GM12878 (cell line): ENCODE data around the gene GPR68. TPM values are rescaled to one million over a fixed set of nuclear protein-coding genes. Genes with fewer than 3 reads are reported as not detected.

Source experiments
- ATAC-seq: fragments of 200-7000 bp; cut with Tn5 transposase; 3 replicates; pipeline ENCODE4 v1.9.1; 2020; ENCODE audit warnings: mild to moderate bottlenecking, moderate library complexity
- BruUV-seq: library from RNA; stranded (reverse); fragments of 400-500 nt; replicated peaks from 2 replicates; lab custom pipeline; 2021; lab: Mats Ljungman, UMichigan
- CTCF ChIA-PET: fragments of 300-600 bp; sonication (Branson Sonifier 250); formaldehyde crosslinking; extraction: SDS; loops from one replicate; lab custom pipeline; 2021; ENCODE audit warnings: inconsistent platforms; lab: Yijun Ruan, JAX
- POLR2A ChIA-PET: fragments of 350-600 bp; formaldehyde crosslinking; extraction: SDS; loops from one replicate; lab custom pipeline; 2021; ENCODE audit warnings: inconsistent platforms; lab: Charles Lee
- RAD21 ChIA-PET: fragments of 300-600 bp; sonication (Branson Sonifier 250); formaldehyde crosslinking; loops from one replicate; lab custom pipeline; 2023; ENCODE audit warnings: antibody characterized with exemption; ENCODE audit not compliant: unreplicated experiment; lab: Charles Lee
- SMC1A ChIA-PET: fragments of 300-600 bp; sonication (Branson Sonifier 250); formaldehyde crosslinking; loops from one replicate; lab custom pipeline; 2023; ENCODE audit not compliant: unreplicated experiment, uncharacterized antibody; lab: Charles Lee
- DNase-seq: peaks from one replicate; pipeline ENCODE4 v3.0.0-alpha.2; 2011; ENCODE audit warnings: low read depth, low spot score
- FAIRE-seq: peaks from 3 replicates; lab custom pipeline; 2011; peaks lifted over from hg19 to GRCh38; lab: Jason Lieb, UNC
- H2AFZ ChIP-seq: 2 replicates; pipeline ENCODE4 v1.6.0; 2011; ENCODE audit warnings: low read depth, low read length, control low read depth; ENCODE audit not compliant: control insufficient read depth
- H3K27ac ChIP-seq: 2 replicates; pipeline ENCODE4 v1.5.1; 2011; ENCODE audit warnings: control low read depth; ENCODE audit not compliant: control insufficient read depth, insufficient read depth
- H3K27me3 ChIP-seq, 2 experiments: replicated peaks in 1 of 2; 2 replicates each; pipeline versions ENCODE4 v1.6.0 to v1.6.1; 2011; ENCODE audit warnings: low read length in 1 of 2; ENCODE audit not compliant: control insufficient read depth in 2 of 2, insufficient read depth in 2 of 2
- H3K36me3 ChIP-seq, 2 experiments: 2 replicates each; pipeline ENCODE4 v1.5.1; 2011; ENCODE audit warnings: low read length in 1 of 2; ENCODE audit not compliant: control insufficient read depth in 2 of 2, insufficient read depth in 2 of 2
- H3K4me1 ChIP-seq: 2 replicates; pipeline ENCODE4 v1.6.1; 2011; ENCODE audit warnings: mild to moderate bottlenecking, low read length, moderate library complexity, mixed read lengths; ENCODE audit not compliant: control insufficient read depth, insufficient read depth
- H3K4me2 ChIP-seq: 2 replicates; pipeline ENCODE4 v1.6.0; 2011; ENCODE audit warnings: control low read depth; ENCODE audit not compliant: control insufficient read depth, insufficient read depth
- H3K4me3 ChIP-seq: fragments of 200-600 bp; sonication (generic); 2 replicates; pipeline ENCODE4 v1.5.1; 2016
- H3K79me2 ChIP-seq: 2 replicates; pipeline ENCODE4 v1.6.0; 2011; ENCODE audit warnings: low read length; ENCODE audit not compliant: control insufficient read depth, insufficient read depth
- H3K9ac ChIP-seq: 2 replicates; pipeline ENCODE4 v1.8.0; 2011; ENCODE audit warnings: low read length, control low read depth, mixed read lengths; ENCODE audit not compliant: control insufficient read depth, insufficient read depth
- H3K9me3 ChIP-seq: replicated peaks from 3 replicates; pipeline ENCODE4 v1.5.1; 2011; ENCODE audit warnings: mild to moderate bottlenecking, low read length; ENCODE audit not compliant: control insufficient read depth, insufficient read depth
- H4K20me1 ChIP-seq: 2 replicates; pipeline ENCODE4 v1.6.0; 2011; ENCODE audit not compliant: control insufficient read depth, insufficient read depth
- BCL11A ChIP-seq: IDR thresholded peaks from 2 replicates; pipeline ENCODE4 v1.6.1; 2011; ENCODE audit warnings: low read depth, low read length
- E4F1 ChIP-seq: fragments of 450-650 bp; IDR thresholded peaks from 2 replicates; pipeline ENCODE4 v1.6.1; 2018; ENCODE audit warnings: borderline replicate concordance, mild to moderate bottlenecking; ENCODE audit not compliant: partially characterized antibody
- EED ChIP-seq: sonication (generic); IDR thresholded peaks from 2 replicates; pipeline ENCODE4 v1.6.1; 2016; ENCODE audit warnings: antibody characterized with exemption, low read depth
- FOS ChIP-seq: IDR thresholded peaks from 3 replicates; pipeline ENCODE4 v1.6.1; 2011; ENCODE audit warnings: borderline replicate concordance; ENCODE audit not compliant: insufficient read length; ENCODE audit errors: extremely low read depth
- MAX ChIP-seq: IDR thresholded peaks from 2 replicates; pipeline ENCODE4 v1.6.1; 2012; ENCODE audit warnings: low read depth, low read length, improper control_type of control experiment
- MYB ChIP-seq: fragments of 150-350 bp; IDR thresholded peaks from 2 replicates; pipeline ENCODE4 v1.6.1; 2014; ENCODE audit warnings: mild to moderate bottlenecking, low read depth, low read length, borderline replicate concordance
- NFYA ChIP-seq: IDR thresholded peaks from 2 replicates; pipeline ENCODE4 v1.6.1; 2011; ENCODE audit warnings: low read depth, mild to moderate bottlenecking, low read length, improper control_type of control experiment, borderline replicate concordance
- NFYB ChIP-seq: IDR thresholded peaks from 2 replicates; pipeline ENCODE4 v1.6.1; 2011; ENCODE audit warnings: low read depth, mild to moderate bottlenecking, low read length, improper control_type of control experiment, moderate library complexity; ENCODE audit not compliant: insufficient read depth
- POLR2A ChIP-seq: IDR thresholded peaks from 2 replicates; pipeline ENCODE4 v1.6.1; 2011; ENCODE audit warnings: low read depth, mild to moderate bottlenecking, low read length
- POLR2AphosphoS2 ChIP-seq: IDR thresholded peaks from 2 replicates; pipeline ENCODE4 v1.6.1; 2011; ENCODE audit warnings: low read depth, mild to moderate bottlenecking, low read length, improper control_type of control experiment, moderate library complexity
- POLR2AphosphoS5 ChIP-seq: IDR thresholded peaks from 2 replicates; pipeline ENCODE4 v1.6.1; 2011; ENCODE audit warnings: mild to moderate bottlenecking, low read length, inconsistent platforms
- RAD51 ChIP-seq: fragments of 450-650 bp; IDR thresholded peaks from 2 replicates; pipeline ENCODE4 v1.6.1; 2016; ENCODE audit warnings: moderate library complexity, mild to moderate bottlenecking, inconsistent platforms
- SIX5 ChIP-seq: IDR thresholded peaks from 2 replicates; pipeline ENCODE4 v1.6.1; 2011; ENCODE audit warnings: mild to moderate bottlenecking, low read depth, low read length, moderate library complexity; ENCODE audit not compliant: severe bottlenecking
- SRF ChIP-seq, 2 experiments: IDR thresholded peaks; 2 replicates each; pipeline ENCODE4 v1.6.1; 2011; ENCODE audit warnings: low read depth in 2 of 2, low read length in 2 of 2, mild to moderate bottlenecking in 1 of 2, moderate library complexity in 1 of 2
- WGBS: methylation state at CpG from one replicate; pipeline ENCODE4 v1.1.6; 2016; ENCODE audit warnings: low lambda C conversion rate; ENCODE audit not compliant: insufficient replicate concordance, insufficient coverage; ENCODE audit errors: missing lambda C conversion rate; 5-methylcytosine and 5-hydroxymethylcytosine counted together
- in situ Hi-C: fragments of 300-500 bp; cut with MboI; formaldehyde crosslinking; loops from 9 replicates; pipeline ENCODE4 v1.14.3; 2018; ENCODE audit warnings: mixed read lengths
- intact Hi-C: fragments of 100-400 bp; cut with micrococcal nuclease; formaldehyde crosslinking; loops from one replicate; pipeline ENCODE4 v1.14.2; 2022; ENCODE audit not compliant: unreplicated experiment
- polyA plus RNA-seq, 11 experiments: library from polyadenylated mRNA; depleted of rRNA in 4 of 11; unstranded in 6 of 11; stranded (reverse) in 5 of 11; fragments of >200 nt; fragmentation: Nextera tagmentation in 4 of 11; fragmentation: Illumina TruSeq in 1 of 11; extraction: Ambion mirVana in 4 of 11; extraction: Trizol in 1 of 11; gene quantifications; 1 replicate in 1 of 11; 2 replicates in 10 of 11; pipeline versions ENCODE4 v1.2.1 to v1.2.3, GENCODE V29; 2011 to 2016; ENCODE audit warnings: inconsistent platforms in 2 of 11, missing spikeins in 2 of 11, low read depth in 1 of 11
- total RNA-seq, 4 experiments: library from RNA; depleted of rRNA in 3 of 4; stranded (reverse); fragments of >200 nt in 3 of 4; fragmentation: Illumina TruSeq in 1 of 4; extraction: Trizol in 1 of 4; gene quantifications; 2 replicates each; pipeline versions ENCODE4 v1.2.1 to v1.2.3, GENCODE V29; 2013 to 2021

The GPR68 gene
- total and polyA plus RNA-seq, 10 of the 15 experiments (the other 5 are each of a cell fraction or from before 2014, with no cell fraction given): 0.06 to 3.4 (median 1.8) TPM

GRCh38 chr14:91211017-91211416 is 33.5 kb downstream of the GPR68 start:
- no peak overlapping the region for H3K27ac ChIP-seq
- H2AFZ ChIP-seq: no peak overlapping the region
- BruUV-seq: no TSS peak
- POLR2A ChIA-PET: no interaction called here
- SMC1A ChIA-PET: no interaction called here
- intact Hi-C loops (no loop called here), in situ Hi-C loops (no loop called here)
- no peak overlapping the region for H3K4me2 ChIP-seq
- CTCF ChIA-PET: interaction anchor here (1.3 kb wide), 1 partner anchor 75 kb away, joined by 4 read pairs; no protein-coding TSS in a partner anchor
- peaks cover 9% of the 10 kb centered on the region in 2 experiments; a peak in 3 of 4 replicates for H3K36me3 ChIP-seq
- no peak overlapping the region for H3K4me3 ChIP-seq
- RAD21 ChIA-PET: no interaction called here
- TF ChIP-seq MYB (no peak), POLR2A (no peak), EED (no peak), E4F1 (no peak), BCL11A (no peak), POLR2AphosphoS5 (no peak), SRF (IDR thresholded peaks at IDR 0.05; ENCODE audit: low read depth in 2 of 2, low read length in 2 of 2) (no peak), SIX5 (no peak), RAD51 (no peak), NFYA (no peak), MAX (no peak), FOS (no peak), NFYB (no peak), POLR2AphosphoS2 (no peak)
- H3K9ac ChIP-seq: no peak overlapping the region
- no peaks in the 10 kb centered on the region for H4K20me1 ChIP-seq
- 98% methylated on average over 2 of the region's 2 CpGs for WGBS
- H3K27me3 ChIP-seq: no peaks in the 10 kb centered on the region
- ATAC-seq (no peak), DNase-seq (no peak), FAIRE-seq (no peak)
- no peaks in the 10 kb centered on the region for H3K4me1 ChIP-seq
- H3K79me2 ChIP-seq: no peaks in the 10 kb centered on the region
- no peaks in the 10 kb centered on the region for H3K9me3 ChIP-seq
